Upper lobe of left lung (tissue), 6 donors: ENCODE data around the gene TIMP2. TPM values are rescaled to one million over a fixed set of nuclear protein-coding genes. Genes with fewer than 3 reads are reported as not detected.

Source experiments
- ATAC-seq, 2 donors: fragments of 200-7000 bp; cut with Tn5 transposase; one replicate each; pipeline ENCODE4 v1.9.1; 2022; ENCODE audit warnings: mild to moderate bottlenecking in 2 of 2, moderate library complexity in 2 of 2; ENCODE audit not compliant: low FRiP score in 2 of 2
- DNase-seq, 2 donors: peaks; one replicate each; pipeline ENCODE4 v3.0.0-alpha.2; 2019 to 2020
- H3K27ac ChIP-seq, 4 donors: fragments of 200-600 bp; sonication (generic); one replicate each; pipeline ENCODE4 v1.5.1; 2016 to 2019
- H3K27me3 ChIP-seq, 4 donors: fragments of 200-600 bp; sonication (generic); one replicate each; pipeline ENCODE4 v1.5.1; 2017 to 2019
- H3K36me3 ChIP-seq, 4 donors: fragments of 200-600 bp; sonication (generic); one replicate each; pipeline ENCODE4 v1.5.1; 2016 to 2019
- H3K4me1 ChIP-seq, 4 donors: fragments of 200-600 bp; sonication (generic); one replicate each; pipeline ENCODE4 v1.5.1; 2018 to 2019
- H3K4me3 ChIP-seq, 4 donors: fragments of 200-600 bp; sonication (generic); one replicate each; pipeline ENCODE4 v1.5.1; 2017 to 2019; ENCODE audit warnings: mild to moderate bottlenecking in 2 of 4, moderate library complexity in 1 of 4
- H3K9me3 ChIP-seq, 4 donors: fragments of 200-600 bp; sonication (generic); one replicate each; pipeline ENCODE4 v1.5.1; 2018 to 2019
- CTCF ChIP-seq, 6 experiments: fragments of 450-650 bp in 4 of 6; fragments of 200-600 bp in 2 of 6; sonication (generic) in 2 of 6; IDR thresholded peaks; one replicate each; pipeline ENCODE4 v1.5.1; 2016 to 2019; ENCODE audit warnings: antibody characterized with exemption in 6 of 6
- EP300 ChIP-seq, 4 donors: sonication (generic); formaldehyde crosslinking; IDR thresholded peaks; one replicate each; pipeline ENCODE4 v1.5.1; 2017; ENCODE audit warnings: antibody characterized with exemption in 4 of 4, control low read depth in 2 of 4
- POLR2A ChIP-seq, 4 donors: fragments of 450-650 bp; IDR thresholded peaks; one replicate each; pipeline ENCODE4 v1.5.1; 2016 to 2017; ENCODE audit warnings: antibody characterized with exemption in 4 of 4, mild to moderate bottlenecking in 2 of 4
- POLR2AphosphoS5 ChIP-seq, 2 donors: sonication (generic); formaldehyde crosslinking; IDR thresholded peaks; one replicate each; pipeline ENCODE4 v1.5.1; 2017; ENCODE audit warnings: antibody characterized with exemption in 2 of 2
- WGBS, 2 donors: methylation state at CpG; one replicate each; pipeline ENCODE4 v1.1.5; 2017 to 2018; 5-methylcytosine and 5-hydroxymethylcytosine counted together
- total RNA-seq, 6 donors: library from RNA; depleted of rRNA in 4 of 6; stranded (reverse); fragments of >200 nt in 4 of 6; gene quantifications; one replicate each; pipeline versions ENCODE4 v1.1.0 to v1.2.1, GENCODE V29; 2016 to 2021
- donor health status: DM: no; HTN: no; CAD: no; lungs with moderate emphysema.
- donor health status: DM: no; HTN: yes; CAD: no; lungs with severe emphysema.

Gene TIMP2
- total RNA-seq, 6 donors from 2014 or later: 60.8 to 313 (median 145) TPM

- no peak for ATAC-seq
Observed at GRCh38 chr17:78876094-78876597, 49.0 kb downstream of the TIMP2 start.

GRCh38 chr17:78875363-78876093 is 49.7 kb downstream of the TIMP2 start:
- TF ChIP-seq POLR2AphosphoS5 (IDR thresholded peaks at IDR 0.05): no peak
- no peak for TF ChIP-seq EP300 (IDR thresholded peaks at IDR 0.05)
- no peak for TF ChIP-seq POLR2A (IDR thresholded peaks at IDR 0.05)
- no peak for TF ChIP-seq CTCF (IDR thresholded peaks at IDR 0.05)
- H3K36me3 ChIP-seq: peaks cover 0 to 27% (median 0%) of the 10 kb centered on the region in 4 donors
- peaks cover 8 to 29% (median 16%) of the 10 kb centered on the region in 4 donors for H3K4me1 ChIP-seq
- peak in 1 of 2 donors; percentile 59 for DNase-seq
- H3K4me3 ChIP-seq: no peak overlapping the region
- no peaks in the 10 kb centered on the region for H3K9me3 ChIP-seq
- WGBS, 2 donors: 55 to 67% methylated on average over 5 to 9 of the region's 9 CpGs
- no peak for ATAC-seq
- H3K27me3 ChIP-seq: no peaks in the 10 kb centered on the region
- peak overlapping the region in 1 of 4 donors; percentile 50 for H3K27ac ChIP-seq

More at GRCh38 chr17:78876094-78876597, 49.0 kb downstream of the TIMP2 start:
- 74 to 77% methylated on average over 7 of the region's 7 CpGs for WGBS, 2 donors
- no peak for TF ChIP-seq EP300 (IDR thresholded peaks at IDR 0.05)
- no peak for TF ChIP-seq POLR2A (IDR thresholded peaks at IDR 0.05)
- TF ChIP-seq POLR2AphosphoS5 (IDR thresholded peaks at IDR 0.05): no peak
- TF ChIP-seq CTCF (IDR thresholded peaks at IDR 0.05): no peak
- Histone ChIP-seq H3K36me3 (peaks cover 0 to 21% (median 0%) of the 10 kb centered on the region in 4 donors), H3K4me1 (peaks cover 8 to 30% (median 16%) of the 10 kb centered on the region in 4 donors), H3K4me3 (no peak overlapping the region), H3K9me3 (no peaks in the 10 kb centered on the region), H3K27me3 (no peaks in the 10 kb centered on the region), H3K27ac (peak overlapping the region in 1 of 4 donors; percentile 50)
- no peak for DNase-seq

- Histone ChIP-seq H3K27ac (peak overlapping the region in 1 of 4 donors; percentile 3), H3K27me3 (no peaks in the 10 kb centered on the region), H3K4me3 (no peak overlapping the region), H3K36me3 (peaks cover 0 to 36% (median 7%) of the 10 kb centered on the region in 4 donors), H3K9me3 (no peaks in the 10 kb centered on the region), H3K4me1 (peaks cover 0 to 11% (median 3%) of the 10 kb centered on the region in 4 donors)
- no peak for TF ChIP-seq EP300 (IDR thresholded peaks at IDR 0.05)
- no peak for TF ChIP-seq POLR2AphosphoS5 (IDR thresholded peaks at IDR 0.05)
- TF ChIP-seq POLR2A (IDR thresholded peaks at IDR 0.05): no peak
- no peak for TF ChIP-seq CTCF (IDR thresholded peaks at IDR 0.05)
- 71 to 82% methylated on average over 16 to 20 of the region's 21 CpGs for WGBS, 2 donors
- DNase-seq (no peak), ATAC-seq (no peak)
Observed at GRCh38 chr17:78873519-78874340, 51.5 kb downstream of the TIMP2 start.

- TF ChIP-seq CTCF (IDR thresholded peaks at IDR 0.05) (no peak), POLR2A (IDR thresholded peaks at IDR 0.05) (no peak), EP300 (IDR thresholded peaks at IDR 0.05) (no peak), POLR2AphosphoS5 (IDR thresholded peaks at IDR 0.05) (no peak)
- 69 to 77% methylated on average over 6 of the region's 6 CpGs for WGBS, 2 donors
- Histone ChIP-seq H3K27me3 (no peaks in the 10 kb centered on the region), H3K9me3 (no peaks in the 10 kb centered on the region), H3K4me1 (peaks cover 0 to 7% (median 3%) of the 10 kb centered on the region in 4 donors), H3K4me3 (no peak overlapping the region), H3K27ac (peak overlapping the region in 1 of 4 donors; percentile 16), H3K36me3 (peaks cover 0 to 46% (median 7%) of the 10 kb centered on the region in 4 donors)
- ATAC-seq (no peak), DNase-seq (no peak)
Observed at GRCh38 chr17:78872486-78872885, 52.7 kb downstream of the TIMP2 start.
